Sigmoid colon (tissue), 7 donors: ENCODE results near the gene RAE1. TPM values are rescaled to one million over a fixed set of nuclear protein-coding genes. Genes with fewer than 3 reads are reported as not detected.
A peak's percentile ranks its signal among the peaks of the same experiment; 100 is the strongest.

Experiments used
- DNase-seq: peaks from one replicate; pipeline ENCODE4 v3.0.0-alpha.2; 2019
- H3K27ac ChIP-seq, 4 donors: fragments of 200-600 bp; sonication (generic); one replicate each; pipeline ENCODE4 v1.5.1; 2016 to 2019; ENCODE audit warnings: mild to moderate bottlenecking in 1 of 4
- H3K27me3 ChIP-seq, 3 donors: fragments of 200-600 bp; sonication (generic); one replicate each; pipeline ENCODE4 v1.5.1; 2019; ENCODE audit warnings: mild to moderate bottlenecking in 1 of 3
- H3K36me3 ChIP-seq, 4 donors: fragments of 200-600 bp; sonication (generic); one replicate each; pipeline ENCODE4 v1.5.1; 2016 to 2019
- H3K4me1 ChIP-seq, 4 donors: fragments of 200-600 bp; sonication (generic); one replicate each; pipeline ENCODE4 v1.5.1; 2017 to 2019
- H3K4me3 ChIP-seq, 4 donors: fragments of 200-600 bp; sonication (generic); one replicate each; pipeline ENCODE4 v1.5.1; 2017 to 2019; ENCODE audit warnings: mild to moderate bottlenecking in 2 of 4, moderate library complexity in 1 of 4
- H3K9me3 ChIP-seq, 4 donors: fragments of 200-600 bp in 3 of 4; sonication (generic) in 3 of 4; one replicate each; pipeline versions ENCODE4 v1.5.1 to v1.6.1; 2013 to 2019
- CTCF ChIP-seq, 4 experiments: fragments of 450-650 bp in 3 of 4; fragments of 200-600 bp in 1 of 4; IDR thresholded peaks; one replicate each; pipeline ENCODE4 v1.5.1; 2016 to 2019; ENCODE audit warnings: antibody characterized with exemption in 4 of 4, mild to moderate bottlenecking in 3 of 4, moderate library complexity in 2 of 4
- EP300 ChIP-seq, 4 donors: sonication (generic); formaldehyde crosslinking; IDR thresholded peaks; one replicate each; pipeline ENCODE4 v1.6.1; 2017; ENCODE audit warnings: antibody characterized with exemption in 4 of 4
- POLR2A ChIP-seq, 2 donors: fragments of 450-650 bp; IDR thresholded peaks; one replicate each; pipeline ENCODE4 v1.6.1; 2016; ENCODE audit warnings: antibody characterized with exemption in 2 of 2, mild to moderate bottlenecking in 2 of 2, moderate library complexity in 2 of 2
- POLR2AphosphoS5 ChIP-seq, 4 donors: sonication (generic); formaldehyde crosslinking; IDR thresholded peaks; one replicate each; pipeline ENCODE4 v1.6.1; 2017; ENCODE audit warnings: antibody characterized with exemption in 4 of 4
- WGBS, 2 donors: extraction: QIAGEN DNeasy Blood & Tissue Kit; methylation state at CpG; one replicate each; pipeline ENCODE4 v1.1.7; 2013; 5-methylcytosine and 5-hydroxymethylcytosine counted together
- intact Hi-C: fragments of 100-400 bp; cut with DNase I; formaldehyde crosslinking; loops from one replicate; pipeline ENCODE4 v1.15.1; 2023
- polyA plus RNA-seq, 3 donors: library from polyadenylated mRNA; stranded (reverse); fragments of 200-250 nt; gene quantifications; one replicate each; pipeline ENCODE4 v1.2.3, GENCODE V29; 2013
- total RNA-seq, 4 donors: library from RNA; depleted of rRNA; stranded (reverse); fragments of >200 nt; gene quantifications; one replicate each; pipeline ENCODE4 v1.1.0, GENCODE V29; 2016
- donor health status: healthy with polysubstance abuse.
- donor health status: Bipolar disorder and iron deficiency.
- donor health status: healthy.

RAE1 gene
- total and polyA plus RNA-seq, 7 donors: 13.6 to 20.9 (median 16.4) TPM

- Histone ChIP-seq H3K4me3 (no peak overlapping the region), H3K9me3 (no peaks in the 10 kb centered on the region), H3K27ac (no peak overlapping the region), H3K36me3 (peaks cover 56 to 100% (median 87%) of the 10 kb centered on the region in 4 donors), H3K27me3 (no peaks in the 10 kb centered on the region), H3K4me1 (no peaks in the 10 kb centered on the region)
- DNase-seq: no peak
- intact Hi-C loops: no loop called here
- 93 to 94% methylated on average over 9 of the region's 9 CpGs for WGBS, 2 donors
- TF ChIP-seq CTCF (IDR thresholded peaks at IDR 0.05): no peak
- no peak for TF ChIP-seq EP300 (IDR thresholded peaks at IDR 0.05)
- TF ChIP-seq POLR2AphosphoS5 (IDR thresholded peaks at IDR 0.05): no peak
- no peak for TF ChIP-seq POLR2A (IDR thresholded peaks at IDR 0.05)
Observed at GRCh38 chr20:57370316-57370715, 19.3 kb downstream of the RAE1 start.

- Histone ChIP-seq H3K27me3 (no peaks in the 10 kb centered on the region), H3K27ac (no peak overlapping the region), H3K9me3 (no peaks in the 10 kb centered on the region), H3K36me3 (peaks cover 56 to 100% (median 82%) of the 10 kb centered on the region in 4 donors), H3K4me3 (no peak overlapping the region), H3K4me1 (no peaks in the 10 kb centered on the region)
- WGBS, 2 donors: 90 to 96% methylated on average over 4 of the region's 4 CpGs
- DNase-seq: no peak
- TF ChIP-seq EP300 (IDR thresholded peaks at IDR 0.05) (no peak), CTCF (IDR thresholded peaks at IDR 0.05) (no peak)
- intact Hi-C loops: no loop called here
Observed at GRCh38 chr20:57371363-57371762, 20.3 kb downstream of the RAE1 start.

GRCh38 chr20:57372157-57372556 lies 21.1 kb downstream of the RAE1 start:
- Histone ChIP-seq H3K27me3 (no peaks in the 10 kb centered on the region), H3K9me3 (no peaks in the 10 kb centered on the region), H3K27ac (no peak overlapping the region), H3K36me3 (peaks cover 55 to 100% (median 75%) of the 10 kb centered on the region in 4 donors), H3K4me1 (no peaks in the 10 kb centered on the region), H3K4me3 (no peak overlapping the region)
- no peak for TF ChIP-seq POLR2A (IDR thresholded peaks at IDR 0.05)
- no peak for TF ChIP-seq POLR2AphosphoS5 (IDR thresholded peaks at IDR 0.05)
- TF ChIP-seq EP300 (IDR thresholded peaks at IDR 0.05): no peak
- TF ChIP-seq CTCF (IDR thresholded peaks at IDR 0.05): no peak
- 88 to 89% methylated on average over 9 of the region's 9 CpGs for WGBS, 2 donors
- DNase-seq: no peak
- intact Hi-C loops: no loop called here

- Histone ChIP-seq H3K4me3 (no peak overlapping the region), H3K27me3 (no peaks in the 10 kb centered on the region), H3K36me3 (peaks cover 51 to 100% (median 74%) of the 10 kb centered on the region in 4 donors), H3K9me3 (no peaks in the 10 kb centered on the region), H3K27ac (no peak overlapping the region), H3K4me1 (no peaks in the 10 kb centered on the region)
- peak; percentile 51 for DNase-seq
- no peak for TF ChIP-seq POLR2AphosphoS5 (IDR thresholded peaks at IDR 0.05)
- no peak for TF ChIP-seq EP300 (IDR thresholded peaks at IDR 0.05)
- no peak for TF ChIP-seq CTCF (IDR thresholded peaks at IDR 0.05)
- no peak for TF ChIP-seq POLR2A (IDR thresholded peaks at IDR 0.05)
- WGBS, 2 donors: 89 to 92% methylated on average over 25 of the region's 25 CpGs
- intact Hi-C loops: no loop called here
Observed at GRCh38 chr20:57372581-57373350, 21.7 kb downstream of the RAE1 start.
